Activated CD4-positive, alpha-beta memory T cell treated with anti-CD3 and anti-CD28 coated beads, Interleukin-2, amount 10 ng/mL, durations not matched to agents 7 days and 5 days (primary cell): ENCODE measurements around the gene MMP24OS. TPM values are rescaled to one million over a fixed set of nuclear protein-coding genes. Genes with fewer than 3 reads are reported as not detected.
"Not testable (repeated sequence)": the region's sequence is repeated elsewhere in the genome, so short reads cannot be mapped to it uniquely, and the experiment has no call there.

Experiments used
- CTCF ChIA-PET: fragments of 350-600 bp; sonication (Branson Sonifier 250); formaldehyde crosslinking; loops from one replicate; lab custom pipeline; 2021; ENCODE audit warnings: antibody characterized with exemption, inconsistent platforms; lab: Charles Lee
- POLR2A ChIA-PET: fragments of 350-600 bp; sonication (Branson Sonifier 250); formaldehyde crosslinking; loops from one replicate; lab custom pipeline; 2021; ENCODE audit warnings: antibody characterized with exemption; lab: Charles Lee
- DNase-seq: peaks from one replicate; pipeline ENCODE4 v3.0.0-alpha.2; 2020
- H3K27ac Mint-ChIP-seq: one replicate; pipeline ENCODE4 v1.8.0; 2021; ENCODE audit warnings: mild to moderate bottlenecking, mixed read lengths
- H3K27me3 Mint-ChIP-seq: one replicate; pipeline ENCODE4 v1.8.0; 2021; ENCODE audit warnings: mixed read lengths
- H3K36me3 Mint-ChIP-seq: one replicate; pipeline ENCODE4 v1.8.0; 2021; ENCODE audit warnings: low read depth, mixed read lengths
- H3K4me1 Mint-ChIP-seq: one replicate; pipeline ENCODE4 v1.8.0; 2021; ENCODE audit warnings: mixed read lengths
- H3K4me3 Mint-ChIP-seq: one replicate; pipeline ENCODE4 v1.8.0; 2021; ENCODE audit warnings: mild to moderate bottlenecking, mixed read lengths
- H3K9me3 Mint-ChIP-seq: one replicate; pipeline ENCODE4 v1.8.0; 2021; ENCODE audit warnings: mixed read lengths
- total RNA-seq, 2 experiments: library from RNA; stranded (reverse); gene quantifications; one replicate each; pipeline ENCODE4 v1.2.3, GENCODE V29; 2021

The MMP24OS gene
- total RNA-seq, 2 experiments from 2014 or later = 45.6 to 48.7 TPM

- no peak for DNase-seq
- Mint-ChIP-seq H3K27me3 (no peaks in the 10 kb centered on the region), H3K36me3 (peaks cover 16% of the 10 kb centered on the region), H3K9me3 (no peaks in the 10 kb centered on the region), H3K4me3 (no peak overlapping the region), H3K27ac (no peak overlapping the region), H3K4me1 (peaks cover 62% of the 10 kb centered on the region)
- ChIA-PET CTCF (interaction anchor here (2.9 kb wide), 1 partner anchor 13 kb away, joined by 16 read pairs; no protein-coding TSS in a partner anchor), POLR2A (no interaction called here)
These were observed 38.2 kb upstream of the MMP24OS start for GRCh38 chr20:35316086-35316485.

GRCh38 chr20:35315632-35316020, 37.7 kb upstream of the MMP24OS start:
- H3K9me3 Mint-ChIP-seq, H3K4me3 Mint-ChIP-seq, H3K27me3 Mint-ChIP-seq, DNase-seq, POLR2A ChIA-PET, H3K27ac Mint-ChIP-seq: not testable (repeated sequence)
- Mint-ChIP-seq H3K4me1 (peaks cover 65% of the 10 kb centered on the region), H3K36me3 (peaks cover 14% of the 10 kb centered on the region)
- CTCF ChIA-PET = interaction anchor here (1.1 to 2.5 kb wide), 2 partner anchors 10 to 12 kb away, joined by 3 to 6 read pairs; no protein-coding TSS in a partner anchor

GRCh38 chr20:35314816-35315631, 37.1 kb upstream of the MMP24OS start:
- Mint-ChIP-seq H3K27me3 (no peaks in the 10 kb centered on the region), H3K4me1 (peaks cover 66% of the 10 kb centered on the region), H3K9me3 (no peaks in the 10 kb centered on the region), H3K27ac (peak overlapping the region; percentile 42), H3K4me3 (no peak overlapping the region), H3K36me3 (peaks cover 14% of the 10 kb centered on the region)
- CTCF ChIA-PET = interaction anchor here (0.7 to 2.5 kb wide), 3 partner anchors 9 to 14 kb away, joined by 3 to 6 read pairs (median 3); no protein-coding TSS in a partner anchor
- POLR2A ChIA-PET = interaction anchor here (0.8 kb wide), 1 partner anchor 11 kb away, joined by 3 read pairs; no protein-coding TSS in a partner anchor
- DNase-seq = no peak

- Mint-ChIP-seq H3K27me3 (no peaks in the 10 kb centered on the region), H3K27ac (peak overlapping the region; percentile 53), H3K4me3 (no peak overlapping the region), H3K36me3 (peaks cover 14% of the 10 kb centered on the region), H3K9me3 (no peaks in the 10 kb centered on the region), H3K4me1 (peaks cover 61% of the 10 kb centered on the region)
- peak; percentile 31 for DNase-seq
- ChIA-PET CTCF (no interaction called here), POLR2A (no interaction called here)
These were observed 34.4 kb upstream of the MMP24OS start for GRCh38 chr20:35312318-35312717.

GRCh38 chr20:35311822-35312221, 33.9 kb upstream of the MMP24OS start:
- ChIA-PET POLR2A (interaction anchor here (0.9 to 1.0 kb wide), 3 partner anchors 13 to 143 kb away, joined by 3 to 4 read pairs (median 3); partner anchors contain the start of genes CEP250 and MMP24OS), CTCF (interaction anchor here (1.5 to 2.8 kb wide), 2 partner anchors 18 to 136 kb away, joined by 8 to 15 read pairs; no protein-coding TSS in a partner anchor)
- no peak overlapping the region for H3K4me3 Mint-ChIP-seq
- no peaks in the 10 kb centered on the region for H3K9me3 Mint-ChIP-seq
- H3K36me3 Mint-ChIP-seq = peaks cover 14% of the 10 kb centered on the region
- no peak for DNase-seq
- peak overlapping the region; percentile 53 for H3K27ac Mint-ChIP-seq
- H3K27me3 Mint-ChIP-seq = no peaks in the 10 kb centered on the region
- H3K4me1 Mint-ChIP-seq = peaks cover 66% of the 10 kb centered on the region

GRCh38 chr20:35311409-35311808, 33.5 kb upstream of the MMP24OS start:
- H3K4me3 Mint-ChIP-seq = no peak overlapping the region
- CTCF ChIA-PET = interaction anchor here (0.6 to 2.8 kb wide), 3 partner anchors 18 to 221 kb away, joined by 3 to 15 read pairs (median 8); no protein-coding TSS in a partner anchor
- H3K9me3 Mint-ChIP-seq = no peaks in the 10 kb centered on the region
- DNase-seq = peak; percentile 77
- H3K27me3 Mint-ChIP-seq = no peaks in the 10 kb centered on the region
- peaks cover 69% of the 10 kb centered on the region for H3K4me1 Mint-ChIP-seq
- peaks cover 14% of the 10 kb centered on the region for H3K36me3 Mint-ChIP-seq
- H3K27ac Mint-ChIP-seq = peak overlapping the region; percentile 27
- POLR2A ChIA-PET = interaction anchor here (0.9 to 1.0 kb wide), 3 partner anchors 13 to 144 kb away, joined by 3 to 4 read pairs (median 3); partner anchors contain the start of genes CEP250 and MMP24OS

GRCh38 chr20:35307666-35308653, 30.0 kb upstream of the MMP24OS start:
- ChIA-PET POLR2A (interaction anchor here (0.9 to 3.3 kb wide), 2 partner anchors 24 to 147 kb away, joined by 3 to 11 read pairs; partner anchors contain the start of gene CEP250), CTCF (interaction anchor here (0.6 to 7.1 kb wide), 8 partner anchors 10 to 1961 kb away, joined by 3 to 95 read pairs (median 10); partner anchors contain the start of gene CEP250)
- no peaks in the 10 kb centered on the region for H3K9me3 Mint-ChIP-seq
- H3K27ac Mint-ChIP-seq = no peak overlapping the region
- no peak overlapping the region for H3K4me3 Mint-ChIP-seq
- DNase-seq = no peak
- H3K4me1 Mint-ChIP-seq = peaks cover 72% of the 10 kb centered on the region
- no peaks in the 10 kb centered on the region for H3K27me3 Mint-ChIP-seq
- H3K36me3 Mint-ChIP-seq = peaks cover 7% of the 10 kb centered on the region

GRCh38 chr20:35306931-35307517, 29.1 kb upstream of the MMP24OS start:
- no peaks in the 10 kb centered on the region for H3K9me3 Mint-ChIP-seq
- CTCF ChIA-PET = interaction anchor here (0.8 to 7.1 kb wide), 7 partner anchors 11 to 147 kb away, joined by 3 to 95 read pairs (median 16); partner anchors contain the start of gene CEP250
- peak overlapping the region; percentile 85 for H3K27ac Mint-ChIP-seq
- POLR2A ChIA-PET = interaction anchor here (0.7 to 3.3 kb wide), 5 partner anchors 23 to 184 kb away, joined by 3 to 11 read pairs (median 3); partner anchors contain the start of genes CEP250, EDEM2 and UQCC1
- peaks cover 69% of the 10 kb centered on the region for H3K4me1 Mint-ChIP-seq
- H3K27me3 Mint-ChIP-seq = no peaks in the 10 kb centered on the region
- no peaks in the 10 kb centered on the region for H3K36me3 Mint-ChIP-seq
- DNase-seq = peak; percentile 40
- H3K4me3 Mint-ChIP-seq = no peak overlapping the region

GRCh38 chr20:35305682-35306556, 28.0 kb upstream of the MMP24OS start:
- Mint-ChIP-seq H3K27ac (peak overlapping the region; percentile 85), H3K4me3 (no peak overlapping the region), H3K9me3 (no peaks in the 10 kb centered on the region), H3K4me1 (peaks cover 59% of the 10 kb centered on the region), H3K36me3 (no peaks in the 10 kb centered on the region), H3K27me3 (no peaks in the 10 kb centered on the region)
- POLR2A ChIA-PET = interaction anchor here (0.7 to 4.8 kb wide), 8 partner anchors 13 to 185 kb away, joined by 3 to 28 read pairs (median 5); partner anchors contain the start of genes CEP250, EDEM2, EIF6 and MMP24OS
- CTCF ChIA-PET = interaction anchor here (0.5 to 7.1 kb wide), 16 partner anchors 9 to 432 kb away, joined by 3 to 95 read pairs (median 5); partner anchors contain the start of genes CEP250, EDEM2, EIF6 and GDF5
- DNase-seq = peak; percentile 86

- no peaks in the 10 kb centered on the region for H3K27me3 Mint-ChIP-seq
- POLR2A ChIA-PET = interaction anchor here (1.1 to 4.8 kb wide), 8 partner anchors 14 to 150 kb away, joined by 3 to 28 read pairs (median 6); partner anchors contain the start of genes CEP250, EIF6, MMP24OS and UQCC1
- H3K36me3 Mint-ChIP-seq = no peaks in the 10 kb centered on the region
- H3K4me3 Mint-ChIP-seq = no peak overlapping the region
- H3K9me3 Mint-ChIP-seq = no peaks in the 10 kb centered on the region
- no peak for DNase-seq
- peaks cover 56% of the 10 kb centered on the region for H3K4me1 Mint-ChIP-seq
- CTCF ChIA-PET = interaction anchor here (0.9 to 7.1 kb wide), 14 partner anchors 9 to 185 kb away, joined by 3 to 95 read pairs (median 6); partner anchors contain the start of genes CEP250, EDEM2, EIF6 and GDF5
- H3K27ac Mint-ChIP-seq = peak overlapping the region; percentile 85
These were observed 27.0 kb upstream of the MMP24OS start for GRCh38 chr20:35304956-35305355.
